ENCODE results near the gene PDXK. TPM values are rescaled to one million over a fixed set of nuclear protein-coding genes. Genes with fewer than 3 reads are reported as not detected.

Gene PDXK
- polyA plus RNA-seq, 1 donor from 2014 or later, result 22.8 TPM

DNA sequence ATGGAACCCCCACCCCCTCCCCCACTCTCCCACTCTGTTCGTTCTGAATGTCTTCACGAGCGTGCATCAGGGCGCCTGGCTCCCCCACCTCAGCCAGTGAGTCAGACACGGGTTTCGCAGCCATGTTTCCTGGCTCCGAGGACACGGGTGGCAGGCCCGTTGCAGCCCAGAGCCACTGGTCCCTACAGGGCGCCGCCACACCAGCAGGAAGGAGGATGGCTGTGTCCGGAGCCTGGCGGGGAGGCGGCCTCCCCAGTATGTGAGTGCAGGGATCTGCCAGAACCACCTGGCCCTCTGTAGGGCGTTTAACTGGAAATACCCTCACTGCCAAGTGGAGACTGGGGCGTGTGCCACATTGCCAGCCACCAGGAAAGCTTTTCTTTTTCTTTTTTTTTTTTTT lies 38.7 kb downstream of the PDXK start:
- TF ChIP-seq EP300 (conservative IDR thresholded peaks at IDR 0.05; ENCODE audit: poor library complexity, severe bottlenecking), result no peak
- TF ChIP-seq CTCF (IDR thresholded peaks at IDR 0.05; ENCODE audit: poor library complexity, severe bottlenecking), result no peak
- TF ChIP-seq RAD21 (conservative IDR thresholded peaks at IDR 0.05), result no peak
- TF ChIP-seq POLR2AphosphoS5 (IDR thresholded peaks at IDR 0.05), result no peak
- H2AFZ ChIP-seq (ENCODE audit: low read depth, low read length), result no peak overlapping the region
- H3K79me2 ChIP-seq (replicated peaks; ENCODE audit: insufficient read depth, low read length), result no peaks in the 10 kb centered on the region
- H3K9me3 ChIP-seq (ENCODE audit: low read length), result no peaks in the 10 kb centered on the region
- no peaks in the 10 kb centered on the region for H3F3A ChIP-seq (ENCODE audit: insufficient read depth, low read length, poor library complexity, severe bottlenecking)
- no peaks in the 10 kb centered on the region for H3K36me3 ChIP-seq (ENCODE audit: insufficient read depth, low read length)
- H3K4me2 ChIP-seq (ENCODE audit: low read length), result no peak overlapping the region
- H3K4me3 ChIP-seq (ENCODE audit: low read length), result no peak overlapping the region
- no peaks in the 10 kb centered on the region for H3K27me3 ChIP-seq (ENCODE audit: insufficient read depth, low read depth, low read length)
- H3K9ac ChIP-seq (ENCODE audit: low read length), result no peak overlapping the region
- H3K27ac ChIP-seq (ENCODE audit: low read length), result no peak overlapping the region
- no peaks in the 10 kb centered on the region for H4K20me1 ChIP-seq (ENCODE audit: insufficient read depth)
- no peaks in the 10 kb centered on the region for H3K9me2 ChIP-seq (ENCODE audit: insufficient read depth, low read length)

GRCh38 chr21:43758111-43758641 lies 39.2 kb downstream of the PDXK start:
- Histone ChIP-seq H3K9me2 (ENCODE audit: insufficient read depth, low read length) (no peaks in the 10 kb centered on the region), H3K9ac (ENCODE audit: low read length) (no peak overlapping the region), H3K27ac (ENCODE audit: low read length) (no peak overlapping the region), H3K36me3 (ENCODE audit: insufficient read depth, low read length) (no peaks in the 10 kb centered on the region), H2AFZ (ENCODE audit: low read depth, low read length) (no peak overlapping the region), H3K4me2 (ENCODE audit: low read length) (no peak overlapping the region), H3K4me3 (ENCODE audit: low read length) (no peak overlapping the region), H3K9me3 (ENCODE audit: low read length) (no peaks in the 10 kb centered on the region), H3K27me3 (ENCODE audit: insufficient read depth, low read depth, low read length) (no peaks in the 10 kb centered on the region), H4K20me1 (ENCODE audit: insufficient read depth) (no peaks in the 10 kb centered on the region), H3F3A (ENCODE audit: insufficient read depth, low read length, poor library complexity, severe bottlenecking) (no peaks in the 10 kb centered on the region), H3K79me2 (replicated peaks; ENCODE audit: insufficient read depth, low read length) (no peaks in the 10 kb centered on the region)
- TF ChIP-seq EZH2 (IDR thresholded peaks at IDR 0.05; ENCODE audit: borderline replicate concordance, insufficient read depth, low read length, poor library complexity, severe bottlenecking) (no peak), CTCF (IDR thresholded peaks at IDR 0.05; ENCODE audit: poor library complexity, severe bottlenecking) (no peak), MXI1 (conservative IDR thresholded peaks at IDR 0.05; ENCODE audit: poor library complexity, severe bottlenecking) (no peak), RAD21 (conservative IDR thresholded peaks at IDR 0.05) (no peak), EP300 (conservative IDR thresholded peaks at IDR 0.05; ENCODE audit: poor library complexity, severe bottlenecking) (no peak), TAF1 (IDR thresholded peaks at IDR 0.05; ENCODE audit: low read depth) (no peak), SMC3 (conservative IDR thresholded peaks at IDR 0.05; ENCODE audit: poor library complexity) (no peak), POLR2AphosphoS5 (IDR thresholded peaks at IDR 0.05) (no peak)
- TF ChIP-seq, protein P1, sequence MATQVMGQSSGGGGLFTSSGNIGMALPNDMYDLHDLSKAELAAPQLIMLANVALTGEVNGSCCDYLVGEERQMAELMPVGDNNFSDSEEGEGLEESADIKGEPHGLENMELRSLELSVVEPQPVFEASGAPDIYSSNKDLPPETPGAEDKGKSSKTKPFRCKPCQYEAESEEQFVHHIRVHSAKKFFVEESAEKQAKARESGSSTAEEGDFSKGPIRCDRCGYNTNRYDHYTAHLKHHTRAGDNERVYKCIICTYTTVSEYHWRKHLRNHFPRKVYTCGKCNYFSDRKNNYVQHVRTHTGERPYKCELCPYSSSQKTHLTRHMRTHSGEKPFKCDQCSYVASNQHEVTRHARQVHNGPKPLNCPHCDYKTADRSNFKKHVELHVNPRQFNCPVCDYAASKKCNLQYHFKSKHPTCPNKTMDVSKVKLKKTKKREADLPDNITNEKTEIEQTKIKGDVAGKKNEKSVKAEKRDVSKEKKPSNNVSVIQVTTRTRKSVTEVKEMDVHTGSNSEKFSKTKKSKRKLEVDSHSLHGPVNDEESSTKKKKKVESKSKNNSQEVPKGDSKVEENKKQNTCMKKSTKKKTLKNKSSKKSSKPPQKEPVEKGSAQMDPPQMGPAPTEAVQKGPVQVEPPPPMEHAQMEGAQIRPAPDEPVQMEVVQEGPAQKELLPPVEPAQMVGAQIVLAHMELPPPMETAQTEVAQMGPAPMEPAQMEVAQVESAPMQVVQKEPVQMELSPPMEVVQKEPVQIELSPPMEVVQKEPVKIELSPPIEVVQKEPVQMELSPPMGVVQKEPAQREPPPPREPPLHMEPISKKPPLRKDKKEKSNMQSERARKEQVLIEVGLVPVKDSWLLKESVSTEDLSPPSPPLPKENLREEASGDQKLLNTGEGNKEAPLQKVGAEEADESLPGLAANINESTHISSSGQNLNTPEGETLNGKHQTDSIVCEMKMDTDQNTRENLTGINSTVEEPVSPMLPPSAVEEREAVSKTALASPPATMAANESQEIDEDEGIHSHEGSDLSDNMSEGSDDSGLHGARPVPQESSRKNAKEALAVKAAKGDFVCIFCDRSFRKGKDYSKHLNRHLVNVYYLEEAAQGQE (IDR thresholded peaks at IDR 0.05; ENCODE audit: borderline replicate concordance), result no peak
